WTC11 (cell line): ENCODE data around the gene IL25. TPM values are rescaled to one million over a fixed set of nuclear protein-coding genes. Genes with fewer than 3 reads are reported as not detected.

Experiments
- ATAC-seq: fragments of 200-7000 bp; cut with Tn5 transposase; 2 replicates; pipeline ENCODE4 v1.10.0; 2021; ENCODE audit warnings: mild to moderate bottlenecking, moderate library complexity
- CTCF ChIA-PET: fragments of 300-600 bp; sonication (Branson Sonifier 250); formaldehyde crosslinking; loops from one replicate; lab custom pipeline; 2021; ENCODE audit warnings: antibody characterized with exemption; lab: Charles Lee
- POLR2A ChIA-PET: fragments of 350-600 bp; sonication (Branson Sonifier 250); formaldehyde crosslinking; loops from one replicate; lab custom pipeline; 2021; ENCODE audit warnings: antibody characterized with exemption; lab: Charles Lee
- DNase-seq: peaks from one replicate; pipeline ENCODE4 v3.0.0; 2021; ENCODE audit warnings: low spot score
- H3K27ac Mint-ChIP-seq: 2 replicates; pipeline ENCODE4 v1.8.0; 2021; ENCODE audit warnings: mixed read lengths
- H3K27me3 Mint-ChIP-seq: 2 replicates; pipeline ENCODE4 v1.8.0; 2021; ENCODE audit warnings: low read depth, mild to moderate bottlenecking, moderate library complexity, mixed read lengths
- H3K36me3 Mint-ChIP-seq: 2 replicates; pipeline ENCODE4 v1.8.0; 2021; ENCODE audit warnings: mixed read lengths
- H3K4me1 Mint-ChIP-seq: 2 replicates; pipeline ENCODE4 v1.8.0; 2022; ENCODE audit warnings: mixed read lengths
- H3K4me3 Mint-ChIP-seq: 2 replicates; pipeline ENCODE4 v1.8.0; 2021; ENCODE audit warnings: mild to moderate bottlenecking, moderate library complexity, mixed read lengths
- H3K9me3 Mint-ChIP-seq: 2 replicates; pipeline ENCODE4 v1.8.0; 2021; ENCODE audit warnings: mixed read lengths
- ATF1 ChIP-seq: sonication (generic); formaldehyde crosslinking; IDR thresholded peaks from 2 replicates; pipeline ENCODE4 v1.8.1; 2023; ENCODE audit warnings: mild to moderate bottlenecking, moderate library complexity, missing genetic modification reagents
- GTF2I ChIP-seq: fragments of 250-450 bp; sonication (Bioruptor Pico); conservative IDR thresholded peaks from 2 replicates; pipeline ENCODE4 v1.4.0; 2021; ENCODE audit warnings: mild to moderate bottlenecking
- HMGA2 ChIP-seq: fragments of 250-450 bp; sonication (Bioruptor Pico); IDR thresholded peaks from 2 replicates; pipeline ENCODE4 v1.4.0; 2021; ENCODE audit warnings: mild to moderate bottlenecking, moderate library complexity
- IRF2 ChIP-seq: sonication (generic); formaldehyde crosslinking; IDR thresholded peaks from 2 replicates; pipeline ENCODE4 v1.8.0; 2022; ENCODE audit warnings: low read depth, missing genetic modification reagents, borderline replicate concordance
- SOX15 ChIP-seq: fragments of 250-450 bp; sonication (Bioruptor Pico); IDR thresholded peaks from 2 replicates; pipeline ENCODE4 v1.9.0; 2021; ENCODE audit warnings: mild to moderate bottlenecking
- TCF7 ChIP-seq: sonication (generic); formaldehyde crosslinking; IDR thresholded peaks from 2 replicates; pipeline ENCODE4 v1.8.0; 2022; ENCODE audit warnings: mild to moderate bottlenecking, low read depth, missing genetic modification reagents, moderate library complexity
- TEAD4 ChIP-seq: sonication (generic); formaldehyde crosslinking; IDR thresholded peaks from 2 replicates; pipeline ENCODE4 v1.8.0; 2022; ENCODE audit warnings: mild to moderate bottlenecking, missing genetic modification reagents
- ZNF423 ChIP-seq: fragments of 250-450 bp; sonication (Bioruptor Pico); IDR thresholded peaks from 2 replicates; pipeline ENCODE4 v2.1.2; 2022; ENCODE audit warnings: mild to moderate bottlenecking, moderate library complexity
- total RNA-seq: library from RNA; stranded (reverse); gene quantifications from 3 replicates; pipeline ENCODE4 v1.2.3, GENCODE V29; 2021
- TF ChIP-seq, protein P1 (sequence below): sonication (generic); formaldehyde crosslinking; IDR thresholded peaks from 2 replicates; pipeline ENCODE4 v1.8.0; 2022; ENCODE audit warnings: mild to moderate bottlenecking, missing genetic modification reagents
- TF ChIP-seq, protein P2 (sequence below): fragments of 250-450 bp; sonication (Bioruptor Pico); IDR thresholded peaks from 2 replicates; pipeline ENCODE4 v1.9.0; 2021; ENCODE audit warnings: mild to moderate bottlenecking
- TF ChIP-seq, protein P3 (sequence below): sonication (generic); formaldehyde crosslinking; IDR thresholded peaks from 2 replicates; pipeline ENCODE4 v1.8.0; 2022; ENCODE audit warnings: mild to moderate bottlenecking, missing genetic modification reagents
- TF ChIP-seq, protein P4 (sequence below): fragments of 250-450 bp; sonication (Bioruptor Pico); IDR thresholded peaks from 2 replicates; pipeline ENCODE4 v1.8.0; 2021; ENCODE audit warnings: mild to moderate bottlenecking
- TF ChIP-seq, protein P5 (sequence below): sonication (generic); formaldehyde crosslinking; IDR thresholded peaks from 2 replicates; pipeline ENCODE4 v1.8.1; 2023; ENCODE audit warnings: mild to moderate bottlenecking, missing genetic modification reagents, moderate library complexity
- TF ChIP-seq, protein P6 (sequence below): sonication (generic); formaldehyde crosslinking; IDR thresholded peaks from 2 replicates; pipeline ENCODE4 v1.8.0; 2023; ENCODE audit warnings: missing genetic modification reagents
- TF ChIP-seq, protein P7 (sequence below): sonication (generic); formaldehyde crosslinking; IDR thresholded peaks from 2 replicates; pipeline ENCODE4 v1.8.1; 2023; ENCODE audit warnings: mild to moderate bottlenecking, moderate library complexity, missing genetic modification reagents

Gene IL25
- total RNA-seq, 1 experiment from 2014 or later, result 0.24 TPM

DNA sequence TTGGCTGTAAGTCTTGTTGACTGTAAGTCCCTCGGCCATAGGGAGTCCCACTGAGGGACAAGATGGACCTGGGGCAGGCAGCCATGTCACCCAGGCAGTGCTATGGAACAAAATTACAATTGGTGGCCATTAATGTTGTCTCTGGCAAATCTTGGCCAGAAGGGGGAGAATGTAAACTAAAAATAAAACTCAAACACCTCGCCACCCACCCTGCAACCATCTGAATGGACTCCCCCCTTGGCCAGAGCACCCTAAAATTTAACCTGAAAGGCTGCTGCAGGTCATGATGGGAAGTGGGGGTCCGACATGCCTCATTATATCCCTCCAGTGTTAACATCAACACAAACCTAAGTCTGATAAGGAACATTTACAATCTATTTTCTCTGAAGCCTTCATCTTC, 28.1 kb upstream of the IL25 start (continued):
- TF ChIP-seq, protein P1, sequence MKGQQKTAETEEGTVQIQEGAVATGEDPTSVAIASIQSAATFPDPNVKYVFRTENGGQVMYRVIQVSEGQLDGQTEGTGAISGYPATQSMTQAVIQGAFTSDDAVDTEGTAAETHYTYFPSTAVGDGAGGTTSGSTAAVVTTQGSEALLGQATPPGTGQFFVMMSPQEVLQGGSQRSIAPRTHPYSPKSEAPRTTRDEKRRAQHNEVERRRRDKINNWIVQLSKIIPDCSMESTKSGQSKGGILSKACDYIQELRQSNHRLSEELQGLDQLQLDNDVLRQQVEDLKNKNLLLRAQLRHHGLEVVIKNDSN (CRISPR knock-in tag), result no peak
- TF ChIP-seq GTF2I (CRISPR knock-in tag), result no peak

DNA sequence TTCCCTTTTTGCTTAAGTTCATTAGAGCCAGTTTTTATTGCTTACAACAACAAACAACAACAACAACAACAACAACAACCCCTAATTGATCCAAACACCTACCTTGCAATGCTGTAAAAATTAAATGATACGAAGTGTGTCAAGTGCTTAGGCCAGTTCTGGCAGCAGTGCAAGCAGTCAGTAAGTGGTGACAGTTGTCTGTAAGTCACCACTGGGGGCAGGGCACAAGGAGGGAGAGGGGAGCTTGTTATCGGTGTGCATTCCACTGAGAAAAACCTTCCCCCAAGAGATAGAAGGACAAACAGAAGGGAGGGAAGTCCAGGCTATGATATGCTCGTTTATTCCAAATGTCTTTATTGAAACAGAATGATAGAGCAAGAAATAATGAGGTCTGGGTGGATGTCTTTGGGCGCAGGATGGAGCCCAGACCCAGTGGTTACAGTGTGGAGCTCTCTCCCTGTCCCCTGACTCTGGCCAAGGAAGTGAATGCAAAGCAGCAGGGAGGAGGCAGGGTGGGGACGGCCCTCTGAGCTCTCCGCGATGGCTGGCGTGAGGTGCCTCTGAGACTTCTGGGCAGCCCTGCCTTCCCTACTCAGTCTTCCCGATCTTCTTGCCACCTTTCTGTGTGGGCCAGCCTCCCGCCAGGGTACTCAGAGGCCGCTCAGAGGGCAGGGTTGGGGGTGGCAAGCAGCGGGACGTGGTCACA, 26.5 kb upstream of the IL25 start:
- peaks cover 13% of the 10 kb centered on the region for H3K4me1 Mint-ChIP-seq
- ATAC-seq (peak; percentile 65), DNase-seq (no peak)
- H3K4me3 Mint-ChIP-seq, result no peak overlapping the region
- H3K36me3 Mint-ChIP-seq, result peaks cover 11% of the 10 kb centered on the region
- H3K9me3 Mint-ChIP-seq, result peaks cover 12% of the 10 kb centered on the region
- TF ChIP-seq, protein P2, sequence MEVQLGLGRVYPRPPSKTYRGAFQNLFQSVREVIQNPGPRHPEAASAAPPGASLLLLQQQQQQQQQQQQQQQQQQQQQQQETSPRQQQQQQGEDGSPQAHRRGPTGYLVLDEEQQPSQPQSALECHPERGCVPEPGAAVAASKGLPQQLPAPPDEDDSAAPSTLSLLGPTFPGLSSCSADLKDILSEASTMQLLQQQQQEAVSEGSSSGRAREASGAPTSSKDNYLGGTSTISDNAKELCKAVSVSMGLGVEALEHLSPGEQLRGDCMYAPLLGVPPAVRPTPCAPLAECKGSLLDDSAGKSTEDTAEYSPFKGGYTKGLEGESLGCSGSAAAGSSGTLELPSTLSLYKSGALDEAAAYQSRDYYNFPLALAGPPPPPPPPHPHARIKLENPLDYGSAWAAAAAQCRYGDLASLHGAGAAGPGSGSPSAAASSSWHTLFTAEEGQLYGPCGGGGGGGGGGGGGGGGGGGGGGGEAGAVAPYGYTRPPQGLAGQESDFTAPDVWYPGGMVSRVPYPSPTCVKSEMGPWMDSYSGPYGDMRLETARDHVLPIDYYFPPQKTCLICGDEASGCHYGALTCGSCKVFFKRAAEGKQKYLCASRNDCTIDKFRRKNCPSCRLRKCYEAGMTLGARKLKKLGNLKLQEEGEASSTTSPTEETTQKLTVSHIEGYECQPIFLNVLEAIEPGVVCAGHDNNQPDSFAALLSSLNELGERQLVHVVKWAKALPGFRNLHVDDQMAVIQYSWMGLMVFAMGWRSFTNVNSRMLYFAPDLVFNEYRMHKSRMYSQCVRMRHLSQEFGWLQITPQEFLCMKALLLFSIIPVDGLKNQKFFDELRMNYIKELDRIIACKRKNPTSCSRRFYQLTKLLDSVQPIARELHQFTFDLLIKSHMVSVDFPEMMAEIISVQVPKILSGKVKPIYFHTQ, result no peak
- TF ChIP-seq, protein P3, sequence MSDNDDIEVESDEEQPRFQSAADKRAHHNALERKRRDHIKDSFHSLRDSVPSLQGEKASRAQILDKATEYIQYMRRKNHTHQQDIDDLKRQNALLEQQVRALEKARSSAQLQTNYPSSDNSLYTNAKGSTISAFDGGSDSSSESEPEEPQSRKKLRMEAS (CRISPR knock-in tag), result no peak
- TF ChIP-seq ZNF423, result no peak
- TF ChIP-seq, protein P1 (CRISPR knock-in tag), result no peak
- TF ChIP-seq ATF1, result no peak
- no peak for TF ChIP-seq IRF2 (CRISPR knock-in tag)
- TF ChIP-seq, protein P4, sequence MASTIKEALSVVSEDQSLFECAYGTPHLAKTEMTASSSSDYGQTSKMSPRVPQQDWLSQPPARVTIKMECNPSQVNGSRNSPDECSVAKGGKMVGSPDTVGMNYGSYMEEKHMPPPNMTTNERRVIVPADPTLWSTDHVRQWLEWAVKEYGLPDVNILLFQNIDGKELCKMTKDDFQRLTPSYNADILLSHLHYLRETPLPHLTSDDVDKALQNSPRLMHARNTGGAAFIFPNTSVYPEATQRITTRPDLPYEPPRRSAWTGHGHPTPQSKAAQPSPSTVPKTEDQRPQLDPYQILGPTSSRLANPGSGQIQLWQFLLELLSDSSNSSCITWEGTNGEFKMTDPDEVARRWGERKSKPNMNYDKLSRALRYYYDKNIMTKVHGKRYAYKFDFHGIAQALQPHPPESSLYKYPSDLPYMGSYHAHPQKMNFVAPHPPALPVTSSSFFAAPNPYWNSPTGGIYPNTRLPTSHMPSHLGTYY (CRISPR knock-in tag), result no peak
- no peak for TF ChIP-seq TCF7 (CRISPR knock-in tag)
- TF ChIP-seq HMGA2 (CRISPR knock-in tag), result no peak
- no peak overlapping the region for H3K27ac Mint-ChIP-seq
- CTCF ChIA-PET, result interaction anchor here (0.6 to 3.5 kb wide), 28 partner anchors 8 to 360 kb away, joined by 3 to 34 read pairs (median 4); partner anchors contain the start of genes BCL2L2, CMTM5, PABPN1 and PPP1R3E
- POLR2A ChIA-PET, result interaction anchor here (0.5 to 2.1 kb wide), 3 partner anchors 18 to 39 kb away, joined by 4 to 7 read pairs (median 6); partner anchors contain the start of gene BCL2L2
- H3K27me3 Mint-ChIP-seq, result peaks cover 23% of the 10 kb centered on the region

DNA sequence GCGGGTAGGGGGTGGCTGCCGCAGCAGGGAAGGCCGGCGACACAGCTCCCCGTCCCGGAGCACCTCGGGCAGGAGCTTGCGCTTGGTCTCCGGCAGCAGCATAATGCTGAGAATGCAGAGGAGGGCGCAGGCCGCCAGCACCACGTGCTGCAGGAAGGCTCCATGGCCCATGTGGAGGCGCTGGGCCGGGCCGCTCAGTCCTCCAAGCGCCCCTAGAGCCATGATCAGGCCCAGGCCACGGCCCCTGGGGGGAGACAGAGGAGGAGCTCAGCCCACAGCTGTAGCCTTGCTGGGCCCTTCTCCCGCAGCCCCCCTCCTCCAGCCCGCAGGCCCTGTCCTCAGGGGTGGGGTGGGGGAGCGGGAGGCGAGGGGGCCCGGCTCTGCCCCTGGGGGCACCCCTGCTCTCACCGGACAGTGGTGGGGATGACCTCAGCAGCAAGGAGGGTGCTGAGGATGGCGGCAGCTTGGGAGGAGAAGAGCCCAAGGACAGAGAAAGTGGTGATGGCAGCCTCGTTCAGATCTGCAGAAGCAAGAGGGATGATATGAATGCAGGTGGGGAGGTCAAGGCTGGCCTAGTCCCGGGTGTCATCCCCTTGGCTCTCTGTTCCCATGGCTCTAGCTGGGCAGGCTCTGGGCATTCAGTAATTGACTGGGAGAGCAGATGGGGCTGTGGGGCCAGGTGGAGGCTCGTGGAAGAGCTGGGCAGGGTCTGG, 25.8 kb upstream of the IL25 start:
- peaks cover 17% of the 10 kb centered on the region for H3K4me1 Mint-ChIP-seq
- peaks cover 7% of the 10 kb centered on the region for H3K9me3 Mint-ChIP-seq
- peak; percentile 29 for DNase-seq
- H3K27ac Mint-ChIP-seq, result no peak overlapping the region
- CTCF ChIA-PET, result interaction anchor here (0.6 to 3.5 kb wide), 23 partner anchors 11 to 278 kb away, joined by 3 to 34 read pairs (median 5); partner anchors contain the start of genes BCL2L2, CMTM5, PABPN1 and PPP1R3E
- peak; percentile 74 for ATAC-seq
- peaks cover 27% of the 10 kb centered on the region for H3K27me3 Mint-ChIP-seq
- no peak overlapping the region for H3K4me3 Mint-ChIP-seq
- POLR2A ChIA-PET, result interaction anchor here (0.5 to 2.1 kb wide), 4 partner anchors 18 to 190 kb away, joined by 3 to 7 read pairs (median 5); partner anchors contain the start of gene BCL2L2
- peaks cover 10% of the 10 kb centered on the region for H3K36me3 Mint-ChIP-seq
- TF ChIP-seq, protein P5, sequence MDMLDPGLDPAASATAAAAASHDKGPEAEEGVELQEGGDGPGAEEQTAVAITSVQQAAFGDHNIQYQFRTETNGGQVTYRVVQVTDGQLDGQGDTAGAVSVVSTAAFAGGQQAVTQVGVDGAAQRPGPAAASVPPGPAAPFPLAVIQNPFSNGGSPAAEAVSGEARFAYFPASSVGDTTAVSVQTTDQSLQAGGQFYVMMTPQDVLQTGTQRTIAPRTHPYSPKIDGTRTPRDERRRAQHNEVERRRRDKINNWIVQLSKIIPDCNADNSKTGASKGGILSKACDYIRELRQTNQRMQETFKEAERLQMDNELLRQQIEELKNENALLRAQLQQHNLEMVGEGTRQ (CRISPR knock-in tag), result 0 out of 2 replicates have a peak, but pooled peaks have one; percentile 34
- TF ChIP-seq, protein P6, sequence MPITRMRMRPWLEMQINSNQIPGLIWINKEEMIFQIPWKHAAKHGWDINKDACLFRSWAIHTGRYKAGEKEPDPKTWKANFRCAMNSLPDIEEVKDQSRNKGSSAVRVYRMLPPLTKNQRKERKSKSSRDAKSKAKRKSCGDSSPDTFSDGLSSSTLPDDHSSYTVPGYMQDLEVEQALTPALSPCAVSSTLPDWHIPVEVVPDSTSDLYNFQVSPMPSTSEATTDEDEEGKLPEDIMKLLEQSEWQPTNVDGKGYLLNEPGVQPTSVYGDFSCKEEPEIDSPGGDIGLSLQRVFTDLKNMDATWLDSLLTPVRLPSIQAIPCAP (CRISPR knock-in tag), result 0 out of 2 replicates have a peak, but pooled peaks have one; percentile 14
- TF ChIP-seq TEAD4 (CRISPR knock-in tag) (no peak), SOX15 (CRISPR knock-in tag) (no peak)
- TF ChIP-seq, protein P1 (CRISPR knock-in tag), result peak; percentile 57; the same call in 1 of the 2 replicates
- TF ChIP-seq, protein P4 (CRISPR knock-in tag), result no peak
- TF ChIP-seq, protein P7, sequence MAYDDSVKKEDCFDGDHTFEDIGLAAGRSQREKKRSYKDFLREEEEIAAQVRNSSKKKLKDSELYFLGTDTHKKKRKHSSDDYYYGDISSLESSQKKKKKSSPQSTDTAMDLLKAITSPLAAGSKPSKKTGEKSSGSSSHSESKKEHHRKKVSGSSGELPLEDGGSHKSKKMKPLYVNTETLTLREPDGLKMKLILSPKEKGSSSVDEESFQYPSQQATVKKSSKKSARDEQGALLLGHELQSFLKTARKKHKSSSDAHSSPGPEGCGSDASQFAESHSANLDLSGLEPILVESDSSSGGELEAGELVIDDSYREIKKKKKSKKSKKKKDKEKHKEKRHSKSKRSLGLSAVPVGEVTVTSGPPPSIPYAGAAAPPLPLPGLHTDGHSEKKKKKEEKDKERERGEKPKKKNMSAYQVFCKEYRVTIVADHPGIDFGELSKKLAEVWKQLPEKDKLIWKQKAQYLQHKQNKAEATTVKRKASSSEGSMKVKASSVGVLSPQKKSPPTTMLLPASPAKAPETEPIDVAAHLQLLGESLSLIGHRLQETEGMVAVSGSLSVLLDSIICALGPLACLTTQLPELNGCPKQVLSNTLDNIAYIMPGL (CRISPR knock-in tag), result no peak
